Measurements from ENCODE around the gene VTCN1.

VTCN1 gene

GRCh38 chr1:117143172-117143571, 67.6 kb downstream of the VTCN1 start:
- Histone ChIP-seq H3K36me3 (ENCODE audit: control insufficient read depth in 1 of 2, insufficient read depth in 2 of 2, low read length in 2 of 2) (no peaks in the 10 kb centered on the region), H3K4me1 (ENCODE audit: control insufficient read depth in 1 of 2, insufficient read depth in 2 of 2, low read length in 2 of 2) (no peaks in the 10 kb centered on the region), H3K4me3 (ENCODE audit: low read depth in 1 of 2, low read length in 2 of 2) (no peak overlapping the region), H3K27ac (ENCODE audit: low read length) (no peak overlapping the region), H3K27me3 (ENCODE audit: low read depth, low read length) (no peaks in the 10 kb centered on the region), H3K9me3 (ENCODE audit: control insufficient read depth in 1 of 2, low read length in 2 of 2) (no peaks in the 10 kb centered on the region)

- H3K9me3 ChIP-seq (ENCODE audit: control insufficient read depth in 1 of 2, low read length in 2 of 2): no peaks in the 10 kb centered on the region
- no peaks in the 10 kb centered on the region for H3K36me3 ChIP-seq (ENCODE audit: control insufficient read depth in 1 of 2, insufficient read depth in 2 of 2, low read length in 2 of 2)
- no peaks in the 10 kb centered on the region for H3K4me1 ChIP-seq (ENCODE audit: control insufficient read depth in 1 of 2, insufficient read depth in 2 of 2, low read length in 2 of 2)
- no peak overlapping the region for H3K4me3 ChIP-seq (ENCODE audit: low read depth in 1 of 2, low read length in 2 of 2)
- H3K27me3 ChIP-seq (ENCODE audit: low read depth, low read length): no peaks in the 10 kb centered on the region
- H3K27ac ChIP-seq (ENCODE audit: low read length): no peak overlapping the region
Measured at GRCh38 chr1:117142200-117142599, 68.5 kb downstream of the VTCN1 start.

- H3K27me3 ChIP-seq (ENCODE audit: low read depth, low read length): no peaks in the 10 kb centered on the region
- H3K9me3 ChIP-seq (ENCODE audit: control insufficient read depth in 1 of 2, low read length in 2 of 2): no peaks in the 10 kb centered on the region
- H3K4me3 ChIP-seq (ENCODE audit: low read depth in 1 of 2, low read length in 2 of 2): no peak overlapping the region
Measured at GRCh38 chr1:117138561-117138960, 72.2 kb downstream of the VTCN1 start.

GRCh38 chr1:117138106-117138505, 72.6 kb downstream of the VTCN1 start:
- Histone ChIP-seq H3K4me1 (ENCODE audit: control insufficient read depth in 1 of 2, insufficient read depth in 2 of 2, low read length in 2 of 2) (no peaks in the 10 kb centered on the region), H3K36me3 (ENCODE audit: control insufficient read depth in 1 of 2, insufficient read depth in 2 of 2, low read length in 2 of 2) (no peaks in the 10 kb centered on the region), H3K9me3 (ENCODE audit: control insufficient read depth in 1 of 2, low read length in 2 of 2) (no peaks in the 10 kb centered on the region), H3K27ac (ENCODE audit: low read length) (no peak overlapping the region), H3K27me3 (ENCODE audit: low read depth, low read length) (no peaks in the 10 kb centered on the region), H3K4me3 (ENCODE audit: low read depth in 1 of 2, low read length in 2 of 2) (no peak overlapping the region)

More at GRCh38 chr1:117138561-117138960, 72.2 kb downstream of the VTCN1 start:
- H3K4me1 ChIP-seq (ENCODE audit: control insufficient read depth in 1 of 2, insufficient read depth in 2 of 2, low read length in 2 of 2): no peaks in the 10 kb centered on the region
- no peaks in the 10 kb centered on the region for H3K36me3 ChIP-seq (ENCODE audit: control insufficient read depth in 1 of 2, insufficient read depth in 2 of 2, low read length in 2 of 2)
- no peak overlapping the region for H3K27ac ChIP-seq (ENCODE audit: low read length)

- Histone ChIP-seq H3K4me1 (ENCODE audit: control insufficient read depth in 1 of 2, insufficient read depth in 2 of 2, low read length in 2 of 2) (no peaks in the 10 kb centered on the region), H3K4me3 (ENCODE audit: low read depth in 1 of 2, low read length in 2 of 2) (no peak overlapping the region), H3K27ac (ENCODE audit: low read length) (no peak overlapping the region), H3K36me3 (ENCODE audit: control insufficient read depth in 1 of 2, insufficient read depth in 2 of 2, low read length in 2 of 2) (no peaks in the 10 kb centered on the region), H3K27me3 (ENCODE audit: low read depth, low read length) (no peaks in the 10 kb centered on the region), H3K9me3 (ENCODE audit: control insufficient read depth in 1 of 2, low read length in 2 of 2) (no peaks in the 10 kb centered on the region)
Measured at GRCh38 chr1:117137281-117137855, 73.4 kb downstream of the VTCN1 start.

GRCh38 chr1:117136749-117137148, 74.0 kb downstream of the VTCN1 start:
- H3K9me3 ChIP-seq (ENCODE audit: control insufficient read depth in 1 of 2, low read length in 2 of 2): no peaks in the 10 kb centered on the region
- no peaks in the 10 kb centered on the region for H3K27me3 ChIP-seq (ENCODE audit: low read depth, low read length)
- H3K4me3 ChIP-seq (ENCODE audit: low read depth in 1 of 2, low read length in 2 of 2): no peak overlapping the region
- H3K27ac ChIP-seq (ENCODE audit: low read length): no peak overlapping the region
- no peaks in the 10 kb centered on the region for H3K36me3 ChIP-seq (ENCODE audit: control insufficient read depth in 1 of 2, insufficient read depth in 2 of 2, low read length in 2 of 2)
- no peaks in the 10 kb centered on the region for H3K4me1 ChIP-seq (ENCODE audit: control insufficient read depth in 1 of 2, insufficient read depth in 2 of 2, low read length in 2 of 2)

GRCh38 chr1:117135329-117135728, 75.4 kb downstream of the VTCN1 start:
- no peaks in the 10 kb centered on the region for H3K9me3 ChIP-seq (ENCODE audit: control insufficient read depth in 1 of 2, low read length in 2 of 2)
- H3K36me3 ChIP-seq (ENCODE audit: control insufficient read depth in 1 of 2, insufficient read depth in 2 of 2, low read length in 2 of 2): no peaks in the 10 kb centered on the region
- H3K4me3 ChIP-seq (ENCODE audit: low read depth in 1 of 2, low read length in 2 of 2): no peak overlapping the region
- H3K4me1 ChIP-seq (ENCODE audit: control insufficient read depth in 1 of 2, insufficient read depth in 2 of 2, low read length in 2 of 2): no peaks in the 10 kb centered on the region
- H3K27ac ChIP-seq (ENCODE audit: low read length): no peak overlapping the region
- H3K27me3 ChIP-seq (ENCODE audit: low read depth, low read length): no peaks in the 10 kb centered on the region

- Histone ChIP-seq H3K4me3 (ENCODE audit: low read depth in 1 of 2, low read length in 2 of 2) (no peak overlapping the region), H3K27me3 (ENCODE audit: low read depth, low read length) (no peaks in the 10 kb centered on the region), H3K36me3 (ENCODE audit: control insufficient read depth in 1 of 2, insufficient read depth in 2 of 2, low read length in 2 of 2) (no peaks in the 10 kb centered on the region), H3K27ac (ENCODE audit: low read length) (no peak overlapping the region), H3K4me1 (ENCODE audit: control insufficient read depth in 1 of 2, insufficient read depth in 2 of 2, low read length in 2 of 2) (no peaks in the 10 kb centered on the region), H3K9me3 (ENCODE audit: control insufficient read depth in 1 of 2, low read length in 2 of 2) (no peaks in the 10 kb centered on the region)
Measured at GRCh38 chr1:117130526-117130925, 80.2 kb downstream of the VTCN1 start.

- Histone ChIP-seq H3K4me1 (ENCODE audit: control insufficient read depth in 1 of 2, insufficient read depth in 2 of 2, low read length in 2 of 2) (no peaks in the 10 kb centered on the region), H3K27ac (ENCODE audit: low read length) (no peak overlapping the region), H3K27me3 (ENCODE audit: low read depth, low read length) (no peaks in the 10 kb centered on the region), H3K36me3 (ENCODE audit: control insufficient read depth in 1 of 2, insufficient read depth in 2 of 2, low read length in 2 of 2) (no peaks in the 10 kb centered on the region), H3K9me3 (ENCODE audit: control insufficient read depth in 1 of 2, low read length in 2 of 2) (no peaks in the 10 kb centered on the region), H3K4me3 (ENCODE audit: low read depth in 1 of 2, low read length in 2 of 2) (no peak overlapping the region)
Measured at GRCh38 chr1:117128323-117129079, 82.2 kb downstream of the VTCN1 start.

GRCh38 chr1:117127795-117128194, 82.9 kb downstream of the VTCN1 start:
- no peaks in the 10 kb centered on the region for H3K9me3 ChIP-seq (ENCODE audit: control insufficient read depth in 1 of 2, low read length in 2 of 2)
- H3K36me3 ChIP-seq (ENCODE audit: control insufficient read depth in 1 of 2, insufficient read depth in 2 of 2, low read length in 2 of 2): no peaks in the 10 kb centered on the region
- no peaks in the 10 kb centered on the region for H3K4me1 ChIP-seq (ENCODE audit: control insufficient read depth in 1 of 2, insufficient read depth in 2 of 2, low read length in 2 of 2)
- no peak overlapping the region for H3K4me3 ChIP-seq (ENCODE audit: low read depth in 1 of 2, low read length in 2 of 2)
- H3K27ac ChIP-seq (ENCODE audit: low read length): no peak overlapping the region
- no peaks in the 10 kb centered on the region for H3K27me3 ChIP-seq (ENCODE audit: low read depth, low read length)

- no peaks in the 10 kb centered on the region for H3K27me3 ChIP-seq (ENCODE audit: low read depth, low read length)
- H3K9me3 ChIP-seq (ENCODE audit: control insufficient read depth in 1 of 2, low read length in 2 of 2): no peaks in the 10 kb centered on the region
- peaks cover 4 to 12% of the 10 kb centered on the region in 2 donors for H3K4me1 ChIP-seq (ENCODE audit: control insufficient read depth in 1 of 2, insufficient read depth in 2 of 2, low read length in 2 of 2)
- H3K27ac ChIP-seq (ENCODE audit: low read length): no peak overlapping the region
- H3K36me3 ChIP-seq (ENCODE audit: control insufficient read depth in 1 of 2, insufficient read depth in 2 of 2, low read length in 2 of 2): no peaks in the 10 kb centered on the region
- no peak overlapping the region for H3K4me3 ChIP-seq (ENCODE audit: low read depth in 1 of 2, low read length in 2 of 2)
Measured at GRCh38 chr1:117124661-117125060, 86.1 kb downstream of the VTCN1 start.

- no peak overlapping the region for H3K4me3 ChIP-seq (ENCODE audit: low read depth in 1 of 2, low read length in 2 of 2)
- H3K27ac ChIP-seq (ENCODE audit: low read length): no peak overlapping the region
- no peaks in the 10 kb centered on the region for H3K36me3 ChIP-seq (ENCODE audit: control insufficient read depth in 1 of 2, insufficient read depth in 2 of 2, low read length in 2 of 2)
- no peaks in the 10 kb centered on the region for H3K9me3 ChIP-seq (ENCODE audit: control insufficient read depth in 1 of 2, low read length in 2 of 2)
- peaks cover 4 to 12% of the 10 kb centered on the region in 2 donors for H3K4me1 ChIP-seq (ENCODE audit: control insufficient read depth in 1 of 2, insufficient read depth in 2 of 2, low read length in 2 of 2)
- no peaks in the 10 kb centered on the region for H3K27me3 ChIP-seq (ENCODE audit: low read depth, low read length)
Measured at GRCh38 chr1:117123274-117123673, 87.5 kb downstream of the VTCN1 start.
